Dermis microvascular lymphatic vessel endothelial cell (primary cell): ENCODE measurements around the gene MAGI1. TPM values are rescaled to one million over a fixed set of nuclear protein-coding genes. Genes with fewer than 3 reads are reported as not detected.

ENCODE experiments used
- DNase-seq, 2 donors: peaks; one replicate each; pipeline versions ENCODE4 v3.0.0 to v3.0.0-alpha.2; 2010; ENCODE audit warnings: low read depth in 2 of 2
- total RNA-seq: library from RNA; depleted of rRNA; stranded (reverse); fragments of >200 nt; gene quantifications from 2 replicates; pipeline ENCODE4 v1.2.1, GENCODE V29; 2014

MAGI1 gene
- total RNA-seq, 1 donor from 2014 or later: 49.0 TPM

DNA sequence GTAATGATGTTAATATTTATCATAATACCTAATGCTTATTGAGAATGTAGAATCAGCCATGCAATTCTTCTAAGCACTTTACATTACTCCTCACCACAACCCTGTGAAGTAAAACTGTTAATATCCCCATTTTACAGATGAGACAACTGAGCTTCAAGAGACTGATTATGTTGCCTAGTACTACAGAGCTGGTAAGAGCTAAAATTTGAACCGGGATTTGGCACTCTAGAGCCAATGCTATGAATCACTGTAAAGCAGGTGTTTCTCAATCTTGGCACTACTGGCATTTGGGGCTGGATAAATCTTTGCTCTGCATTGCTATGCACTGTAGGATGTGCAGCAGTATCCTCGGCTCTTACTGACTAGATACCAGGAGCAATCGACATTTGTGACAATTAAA is 367.7 kb downstream of the MAGI1 start:
- no peak for DNase-seq

- DNase-seq: peak; percentile 23 to 66
These were observed 369.4 kb downstream of the MAGI1 start for GRCh38 chr3:65669163-65669875.

GRCh38 chr3:65667963-65668362 is 370.8 kb downstream of the MAGI1 start:
- no peak for DNase-seq

DNA sequence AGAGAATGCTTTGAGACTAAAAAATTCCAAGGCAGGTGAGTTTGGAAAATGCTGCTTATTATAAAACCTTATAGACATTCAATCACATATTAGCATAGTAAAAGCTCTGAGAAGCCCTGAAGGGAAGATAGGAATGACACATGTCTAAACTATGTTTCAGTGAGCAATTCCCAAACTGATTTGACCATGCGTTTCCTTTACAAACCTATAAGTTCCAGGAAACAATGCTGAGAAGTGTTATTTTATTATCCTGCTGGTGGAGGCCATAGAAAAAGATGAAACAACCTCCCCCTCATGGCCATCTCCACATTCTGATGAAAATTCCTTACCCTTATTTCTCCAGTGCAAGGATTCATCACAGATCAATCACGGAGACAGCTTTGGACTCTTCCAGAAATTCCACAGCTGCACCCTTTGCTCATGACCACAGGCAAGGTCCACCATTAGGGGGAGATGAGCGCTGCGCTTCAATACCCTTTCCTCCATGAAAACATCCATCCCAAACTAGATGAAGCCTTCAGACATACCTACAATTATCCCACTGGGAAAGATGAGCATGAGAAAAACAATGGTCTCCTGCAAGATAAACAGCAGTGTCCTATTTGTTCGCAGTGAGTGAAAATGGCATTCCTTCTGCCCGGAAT is 372.1 kb downstream of the MAGI1 start:
- DNase-seq: no peak

DNA sequence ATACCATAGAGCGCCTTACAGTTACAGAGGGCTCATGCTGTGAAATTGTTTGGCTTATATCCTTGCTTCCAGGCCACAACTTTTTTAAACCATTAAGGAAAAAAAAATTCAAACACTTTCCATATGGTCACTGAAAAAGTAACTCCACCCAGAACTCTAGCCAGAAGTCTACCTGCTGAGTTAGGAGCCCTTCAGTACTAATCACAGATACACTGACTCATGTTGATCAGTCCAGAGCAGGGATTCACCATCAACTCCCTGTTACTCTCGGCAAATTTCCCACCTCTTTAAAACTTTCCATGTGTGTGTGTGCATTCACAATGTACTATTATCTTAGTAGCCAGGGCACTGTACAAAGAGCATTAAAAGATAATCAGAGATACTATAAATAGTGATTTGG is 372.8 kb downstream of the MAGI1 start:
- DNase-seq: no peak

DNA sequence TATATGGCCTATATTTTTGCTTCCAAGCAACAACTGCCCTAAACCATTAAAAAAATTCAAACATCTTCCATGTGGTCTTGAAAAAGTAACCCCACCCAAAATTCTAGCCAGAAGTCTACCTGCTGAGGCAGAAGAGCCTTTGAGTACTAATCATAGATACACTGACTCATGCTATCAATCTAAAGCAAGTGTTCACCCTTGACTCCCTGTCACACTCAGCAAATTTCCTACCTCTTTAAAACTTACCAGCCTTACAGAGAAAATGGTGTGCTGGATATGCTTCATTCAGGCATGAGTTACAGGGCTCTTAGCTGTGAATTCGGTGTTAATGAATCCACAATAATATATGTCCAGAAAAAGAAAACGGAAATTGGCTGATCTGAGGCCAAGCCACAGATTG is 373.8 kb downstream of the MAGI1 start:
- no peak for DNase-seq

- no peak for DNase-seq
These were observed 374.3 kb downstream of the MAGI1 start for GRCh38 chr3:65664446-65664845.

- no peak for DNase-seq
These were observed 376.6 kb downstream of the MAGI1 start for GRCh38 chr3:65662095-65662494.

DNA sequence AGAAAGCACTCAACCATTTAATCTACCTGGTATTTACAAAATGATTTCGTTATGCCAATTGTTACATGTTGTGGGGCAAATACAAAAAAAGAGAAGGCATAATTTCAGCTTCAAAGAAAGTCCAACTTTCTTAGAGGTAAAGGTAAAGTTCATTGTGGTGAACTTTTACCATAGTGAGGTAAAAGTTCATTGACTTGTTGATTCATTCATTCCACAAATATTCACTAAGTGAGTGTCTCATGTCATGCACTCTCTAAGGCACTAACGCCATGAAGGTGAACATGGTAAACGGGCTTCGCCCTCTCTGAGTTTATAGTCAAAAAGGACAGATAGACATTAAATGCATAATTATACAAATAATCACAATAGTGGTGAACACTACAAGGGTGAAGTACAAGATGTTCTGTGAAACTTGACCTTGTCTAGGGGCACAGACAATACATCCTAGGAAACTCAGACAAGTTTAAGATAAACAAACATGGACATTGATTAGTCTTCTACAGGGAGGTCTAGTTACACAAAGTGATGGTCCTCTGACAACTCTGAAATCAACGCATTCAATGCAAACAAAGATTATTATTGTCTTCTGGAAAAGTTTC is 378.6 kb downstream of the MAGI1 start:
- DNase-seq: no peak

- no peak for DNase-seq
These were observed 379.3 kb downstream of the MAGI1 start for GRCh38 chr3:65659396-65659795.

DNA sequence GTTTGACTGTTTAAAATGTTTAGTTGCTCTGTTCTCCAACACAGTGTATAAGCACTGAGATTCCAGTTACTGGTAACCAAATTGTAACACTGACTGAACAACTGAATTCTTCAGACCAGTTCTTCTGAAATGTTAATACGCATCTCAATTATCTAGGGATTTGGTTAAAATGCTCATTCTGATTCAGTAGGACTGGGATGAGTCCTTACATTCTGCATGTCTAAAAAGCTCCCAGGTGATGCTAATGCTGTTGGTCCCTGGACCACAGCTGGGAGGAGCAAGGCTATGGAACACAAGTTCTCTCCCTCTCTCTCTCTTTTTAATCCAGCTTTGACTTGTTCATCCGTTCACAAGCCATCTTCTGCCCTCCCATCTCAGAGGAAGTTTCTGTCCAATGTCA is 380.3 kb downstream of the MAGI1 start:
- no peak for DNase-seq

DNA sequence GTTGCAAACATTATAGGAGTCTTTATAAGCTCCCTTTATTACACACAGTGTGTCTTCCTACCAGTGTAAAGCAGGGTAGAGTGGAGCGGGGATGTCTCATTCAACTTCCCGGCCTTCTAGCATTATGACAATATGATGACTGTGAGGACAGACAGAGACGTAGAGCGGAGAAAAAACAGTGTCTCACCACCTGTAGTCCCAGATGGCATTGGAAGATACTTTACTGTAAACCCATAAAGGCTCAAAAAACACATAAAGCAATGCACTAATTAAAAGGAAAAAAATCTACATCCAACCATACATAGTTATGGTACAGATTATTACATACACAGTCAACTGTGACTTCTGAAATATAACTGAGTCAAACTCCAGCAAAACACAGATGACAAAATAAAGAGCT is 383.7 kb downstream of the MAGI1 start:
- DNase-seq: no peak

- DNase-seq: no peak
These were observed 385.0 kb downstream of the MAGI1 start for GRCh38 chr3:65653731-65654130.

DNA sequence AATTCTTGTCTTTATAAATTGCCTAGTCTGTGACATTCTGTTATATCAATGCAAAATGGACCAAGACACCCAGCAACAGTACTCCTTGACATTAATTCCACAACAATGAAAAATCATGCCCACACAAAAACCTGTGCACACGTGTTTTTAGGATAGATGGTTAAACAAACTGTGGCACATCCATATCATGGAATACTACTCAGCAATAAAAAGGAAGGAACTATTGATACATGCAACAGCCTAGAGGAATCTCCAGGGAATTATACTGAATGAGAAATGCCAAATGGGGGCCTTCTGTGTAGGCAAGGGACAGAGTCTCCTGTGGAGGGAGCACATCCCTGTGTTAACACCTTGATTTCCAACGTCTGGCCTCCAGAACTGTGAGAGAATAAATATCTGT is 388.5 kb downstream of the MAGI1 start:
- no peak for DNase-seq

DNA sequence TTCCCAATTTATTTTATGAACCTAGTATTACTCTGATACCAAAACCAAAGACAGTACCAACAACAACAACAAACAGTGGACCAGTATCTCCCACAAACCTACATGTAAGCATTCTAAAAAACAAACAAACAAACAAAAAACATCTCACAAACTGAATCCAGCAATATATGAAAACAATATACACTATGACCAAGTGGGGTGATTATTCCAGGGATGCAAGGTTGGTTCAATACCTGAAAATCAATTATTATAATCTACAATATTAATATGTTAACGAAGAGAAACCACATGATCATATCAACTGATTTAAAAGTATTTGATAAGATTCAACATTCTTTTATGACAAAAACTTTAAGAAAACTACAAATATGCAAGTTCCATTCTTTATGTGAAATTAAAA is 391.3 kb downstream of the MAGI1 start:
- no peak for DNase-seq

DNA sequence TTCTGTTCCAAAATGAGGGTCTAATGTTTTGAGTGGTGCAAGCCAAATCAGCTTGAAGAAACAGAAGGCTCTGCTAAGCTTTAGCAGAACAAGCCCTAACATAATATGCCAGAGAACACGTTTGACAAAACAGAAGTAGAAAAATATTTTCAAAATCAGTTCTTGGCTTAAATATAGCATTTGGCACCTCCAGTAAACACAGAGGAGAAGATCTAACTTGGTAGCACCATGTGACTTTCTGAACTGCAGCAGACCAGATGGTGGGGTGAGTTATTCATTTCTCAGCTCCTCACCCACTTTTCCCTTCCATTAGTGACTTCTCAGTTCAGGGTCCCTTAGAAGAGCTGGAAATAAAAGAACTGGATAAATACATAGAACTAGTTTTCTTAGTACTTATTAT is 395.8 kb downstream of the MAGI1 start:
- no peak for DNase-seq

DNA sequence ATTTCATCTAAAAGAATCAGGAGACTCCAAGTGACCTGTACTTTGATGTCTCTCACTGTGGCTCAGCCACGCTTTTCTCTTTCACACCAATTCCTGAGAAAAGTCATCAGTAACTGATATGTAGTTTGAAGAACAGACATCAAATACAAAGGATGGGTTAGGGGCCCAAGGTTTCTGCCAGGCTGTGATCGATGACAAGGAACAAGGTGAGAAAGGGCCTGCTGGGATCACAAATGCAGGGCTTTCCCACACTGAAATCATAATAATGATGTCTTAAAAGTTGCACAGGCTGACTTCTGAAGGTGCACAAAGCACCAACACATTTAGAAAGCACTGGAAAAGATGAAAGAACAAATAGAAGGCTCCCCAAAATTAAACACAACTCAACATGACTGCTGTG is 396.9 kb downstream of the MAGI1 start:
- no peak for DNase-seq

DNA sequence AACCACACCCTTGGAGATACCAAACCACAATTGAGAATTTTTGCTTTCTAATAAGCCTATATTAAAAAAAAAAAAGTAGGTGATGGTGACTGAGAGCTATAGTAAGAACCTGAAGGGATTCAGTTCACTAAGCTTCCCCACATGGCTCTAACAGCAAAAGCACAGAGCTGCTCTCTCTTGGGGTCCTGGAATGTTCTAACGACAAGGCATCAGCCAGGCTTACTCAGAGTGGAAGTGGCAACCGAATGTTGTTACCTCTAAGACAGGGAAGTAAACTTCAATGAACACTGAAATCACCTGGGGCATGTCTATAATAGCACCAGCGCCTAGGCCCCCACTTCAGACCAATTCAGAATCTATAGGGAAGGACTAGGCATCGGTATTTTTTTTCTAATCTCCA is 397.7 kb downstream of the MAGI1 start:
- DNase-seq: no peak

DNA sequence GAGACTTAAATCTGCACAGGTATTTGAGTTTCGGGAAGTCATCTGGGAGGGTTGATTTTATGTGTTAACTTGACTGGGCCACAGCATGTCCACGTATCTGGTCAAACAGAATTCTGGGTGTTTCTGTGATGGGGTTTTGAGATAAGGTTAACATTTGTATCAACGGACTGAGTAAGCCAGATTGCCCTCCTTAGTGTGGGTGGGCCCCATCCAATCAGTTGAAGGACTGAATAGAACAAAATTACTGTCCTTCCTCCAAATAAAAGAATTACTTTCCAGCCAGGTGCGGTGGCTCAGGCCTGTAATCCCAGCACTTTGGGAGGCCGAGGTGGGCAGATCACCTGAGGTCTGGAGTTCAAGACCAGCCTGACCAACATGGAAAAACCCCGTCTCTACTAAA is 399.3 kb downstream of the MAGI1 start:
- no peak for DNase-seq

- DNase-seq: no peak
These were observed 400.4 kb downstream of the MAGI1 start for GRCh38 chr3:65638301-65638700.

GRCh38 chr3:65636326-65636725 is 402.4 kb downstream of the MAGI1 start:
- DNase-seq: peak in 1 of 2 donors; percentile 34

DNA sequence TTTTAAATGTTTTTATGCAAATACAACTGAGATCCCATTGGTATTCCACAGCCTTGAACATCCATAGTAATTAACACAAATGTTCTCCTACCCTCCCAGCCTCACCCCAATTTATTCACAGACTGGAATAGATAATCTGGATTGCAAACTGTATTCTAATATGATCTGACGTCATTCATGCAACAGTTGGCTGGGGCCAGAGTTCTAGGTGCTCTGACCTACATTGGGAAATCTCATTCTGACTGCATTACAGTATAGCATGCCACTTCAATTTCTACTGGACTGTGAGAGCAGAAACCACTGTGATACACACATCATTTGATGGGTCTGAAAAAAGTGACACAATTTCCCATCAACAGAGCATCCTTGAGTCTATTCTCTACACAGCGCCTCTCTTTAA is 403.1 kb downstream of the MAGI1 start:
- DNase-seq: no peak

DNA sequence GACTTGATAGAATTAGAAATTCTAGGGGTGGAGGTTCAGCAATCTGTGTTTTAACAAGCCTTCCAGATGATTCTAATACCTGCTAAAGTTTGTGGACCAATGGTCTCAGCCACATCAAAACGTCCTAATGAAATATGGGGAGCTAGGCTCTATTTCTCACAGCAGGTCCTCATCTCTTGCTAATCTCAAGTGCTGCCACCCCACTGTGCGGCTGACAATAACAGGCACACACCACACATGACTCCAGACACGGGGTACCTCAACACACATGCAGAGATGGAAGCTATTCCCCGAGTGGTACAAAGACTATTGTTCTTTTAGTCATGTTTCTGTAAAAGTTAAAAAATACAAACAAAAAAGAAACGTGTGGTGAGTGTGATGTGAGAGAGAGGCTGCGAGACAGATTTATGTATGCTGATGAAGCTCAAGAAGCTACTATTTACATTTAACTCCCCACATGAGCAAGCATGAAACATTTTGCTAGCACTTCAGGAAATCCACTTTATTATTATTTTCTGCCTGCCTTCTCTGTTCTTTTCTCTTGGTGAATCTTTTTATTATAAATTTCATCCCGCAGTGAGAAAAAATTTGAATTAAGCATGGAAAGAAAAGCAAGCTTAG is 405.6 kb downstream of the MAGI1 start:
- DNase-seq: no peak
